ENCODE results near the gene PADI3.
"Not testable (repeated sequence)": the region's sequence is repeated elsewhere in the genome, so short reads cannot be mapped to it uniquely, and the experiment has no call there.

The PADI3 gene

GRCh38 chr1:17306921-17307320 lies 58.0 kb downstream of the PADI3 start:
- DNase-seq: no peak

- no peak for DNase-seq
Observed at GRCh38 chr1:17307329-17307728, 58.4 kb downstream of the PADI3 start.

- DNase-seq: no peak
Observed at GRCh38 chr1:17307946-17308345, 59.0 kb downstream of the PADI3 start, which contains the start of gene PADI4. TSS of gene PADI4 (plus strand) at chr1:17308197. CDS start at chr1:17308223, 26 bp downstream.

- no peak for DNase-seq
Observed at GRCh38 chr1:17308593-17308992, 59.7 kb downstream of the PADI3 start.

- no peak for DNase-seq
Observed at GRCh38 chr1:17309426-17310067, 60.6 kb downstream of the PADI3 start.

- no peak for DNase-seq
Observed at GRCh38 chr1:17310068-17310640, 61.3 kb downstream of the PADI3 start.

- no peak for DNase-seq
Observed at GRCh38 chr1:17313530-17314309, 64.8 kb downstream of the PADI3 start.

- no peak for DNase-seq
Observed at GRCh38 chr1:17314491-17314971, 65.6 kb downstream of the PADI3 start.

GRCh38 chr1:17315542-17316130 lies 66.7 kb downstream of the PADI3 start:
- DNase-seq: no peak

GRCh38 chr1:17316704-17317103 lies 67.8 kb downstream of the PADI3 start:
- no peak for DNase-seq

- no peak for DNase-seq
Observed at GRCh38 chr1:17318262-17318661, 69.4 kb downstream of the PADI3 start.

- no peak for DNase-seq
Observed at GRCh38 chr1:17319561-17320350, 70.9 kb downstream of the PADI3 start.

- DNase-seq: not testable (repeated sequence)
Observed at GRCh38 chr1:17321857-17322390, 73.0 kb downstream of the PADI3 start.

GRCh38 chr1:17328855-17329254 lies 80.0 kb downstream of the PADI3 start:
- DNase-seq: no peak

- DNase-seq: no peak
Observed at GRCh38 chr1:17329610-17330009, 80.7 kb downstream of the PADI3 start.

- DNase-seq: no peak
Observed at GRCh38 chr1:17330856-17331255, 82.0 kb downstream of the PADI3 start.

GRCh38 chr1:17333081-17333480 lies 84.2 kb downstream of the PADI3 start:
- DNase-seq: no peak

Measured in NCI-H510A (cell line).